ENCODE data around the gene PLA2G4B.

DNA sequence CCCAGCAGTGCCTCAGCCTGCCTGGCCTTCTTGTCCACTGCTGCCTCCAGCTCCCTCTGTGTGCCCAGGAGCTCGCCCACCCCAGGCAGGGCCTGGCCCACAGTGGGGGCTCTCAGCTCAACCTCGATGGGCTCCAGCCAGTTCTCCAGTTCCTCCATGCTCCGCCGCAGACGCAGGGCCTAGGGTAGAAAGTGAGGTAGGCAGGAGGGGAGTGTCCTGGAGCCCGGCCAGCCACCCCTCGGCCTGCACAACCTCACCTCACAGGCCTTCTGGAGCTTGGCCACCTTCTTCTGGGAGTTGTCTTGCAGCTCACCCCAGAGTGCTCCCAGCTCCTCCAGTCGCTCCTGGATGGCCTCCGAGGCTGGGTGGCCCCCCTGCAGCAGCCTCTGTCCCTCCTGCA is 18.7 kb downstream of the PLA2G4B start:
- TF ChIP-seq EZH2 (IDR thresholded peaks at IDR 0.05; ENCODE audit: insufficient read depth, poor library complexity, severe bottlenecking) = no peak
- TF ChIP-seq EZH2phosphoT487 (IDR thresholded peaks at IDR 0.05; ENCODE audit: insufficient read depth, low read depth) = no peak
